Adrenal gland (tissue), 12 donors: ENCODE results near the gene FAM83B. TPM values are rescaled to one million over a fixed set of nuclear protein-coding genes. Genes with fewer than 3 reads are reported as not detected.

ENCODE experiments used
- DNase-seq, 7 donors: peaks; one replicate each; pipeline ENCODE4 v3.0.0-alpha.2; 2019 to 2020
- H3K27ac ChIP-seq, 5 donors: fragments of 200-600 bp; sonication (generic) in 4 of 5; 1 replicate in 3 of 5; 2 replicates in 2 of 5; pipeline versions ENCODE4 v1.5.1 to v1.8.0; 2016 to 2020; ENCODE audit warnings: mild to moderate bottlenecking in 1 of 5
- H3K27me3 ChIP-seq: fragments of 200-600 bp; 2 replicates; pipeline ENCODE4 v1.8.0; 2021
- H3K36me3 ChIP-seq, 2 donors: fragments of 200-600 bp; replicated peaks in 1 of 2; 1 replicate in 1 of 2; 2 replicates in 1 of 2; pipeline versions ENCODE4 v1.5.1 to v1.8.0; 2018 to 2022
- H3K4me1 ChIP-seq, 2 donors: fragments of 200-600 bp; replicated peaks in 1 of 2; 1 replicate in 1 of 2; 2 replicates in 1 of 2; pipeline versions ENCODE4 v1.5.1 to v1.8.0; 2018 to 2021
- H3K4me3 ChIP-seq, 4 donors: fragments of 200-600 bp; sonication (generic) in 3 of 4; one replicate each; pipeline ENCODE4 v1.5.1; 2016 to 2018
- H3K9me3 ChIP-seq, 3 donors: fragments of 200-600 bp; sonication (generic) in 1 of 3; replicated peaks in 1 of 3; 1 replicate in 2 of 3; 2 replicates in 1 of 3; pipeline versions ENCODE4 v1.5.1 to v1.8.0; 2016 to 2021
- CTCF ChIP-seq, 6 experiments: fragments of 450-650 bp in 4 of 6; fragments of 200-600 bp in 2 of 6; sonication (generic) in 1 of 6; IDR thresholded peaks; 1 replicate in 5 of 6; 2 replicates in 1 of 6; pipeline versions ENCODE4 v1.5.1 to v1.8.0; 2016 to 2021; ENCODE audit warnings: antibody characterized with exemption in 6 of 6, mild to moderate bottlenecking in 2 of 6, moderate library complexity in 1 of 6
- POLR2A ChIP-seq, 2 donors: fragments of 450-650 bp; IDR thresholded peaks; one replicate each; pipeline ENCODE4 v1.6.1; 2017; ENCODE audit warnings: antibody characterized with exemption in 2 of 2, mild to moderate bottlenecking in 2 of 2, moderate library complexity in 1 of 2
- WGBS, 4 donors: extraction: QIAGEN DNeasy Blood & Tissue Kit in 2 of 4; methylation state at CpG; one replicate each; pipeline versions ENCODE4 v1.1.5 to v1.1.7; 2013 to 2017; 5-methylcytosine and 5-hydroxymethylcytosine counted together
- intact Hi-C, 2 donors: fragments of 100-400 bp; cut with DNase I; formaldehyde crosslinking; loops; one replicate each; pipeline versions ENCODE4 v1.14.1 to v1.15.0; 2022 to 2023
- polyA plus RNA-seq, 3 donors: library from polyadenylated mRNA; stranded (reverse); fragments of 200-250 nt in 2 of 3; fragments of 350-450 nt in 1 of 3; fragmentation: Illumina TruSeq in 1 of 3; extraction: RNeasy Lipid Tissue Mini Kit (QIAGEN cat#74804) in 1 of 3; gene quantifications; one replicate each; pipeline ENCODE4 v1.2.3, GENCODE V29; 2013 to 2014
- total RNA-seq, 9 donors: library from RNA; depleted of rRNA in 4 of 9; stranded (reverse); fragments of >200 nt in 4 of 9; fragments of 120-200 nt in 1 of 9; fragmentation: NEBNext Ultra II Directional in 1 of 9; extraction: Animal tissue kit (Norgen Biotek cat#: 25700) in 1 of 9; gene quantifications; one replicate each; pipeline versions ENCODE4 v1.1.0 to v1.2.4, GENCODE V29; 2013 to 2023
- donor health status: healthy with polysubstance abuse.
- donor health status: Bipolar disorder and iron deficiency.
- donor health status: DM: yes; HTN: yes; CAD: no.
- donor health status: DM: no; HTN: no; CAD: no.
- donor health status: DM: no; HTN: no; CAD: no.
- donor health status: DM: yes; HTN: yes; CAD: no.

The FAM83B gene
- total and polyA plus RNA-seq, 12 donors, result not detected

- H3K9me3 ChIP-seq, result no peaks in the 10 kb centered on the region
- no peak for DNase-seq
- H3K4me3 ChIP-seq, result no peak overlapping the region
- no peaks in the 10 kb centered on the region for H3K4me1 ChIP-seq
- intact Hi-C loops, result no loop called here
- no peak overlapping the region for H3K27ac ChIP-seq
- no peaks in the 10 kb centered on the region for H3K27me3 ChIP-seq
- no peak for TF ChIP-seq POLR2A (IDR thresholded peaks at IDR 0.05)
- H3K36me3 ChIP-seq, result no peaks in the 10 kb centered on the region
Measured at GRCh38 chr6:54987633-54988290, 141.2 kb downstream of the FAM83B start.

- Histone ChIP-seq H3K4me3 (no peak overlapping the region), H3K4me1 (no peaks in the 10 kb centered on the region), H3K9me3 (no peaks in the 10 kb centered on the region), H3K36me3 (no peaks in the 10 kb centered on the region), H3K27me3 (no peaks in the 10 kb centered on the region), H3K27ac (no peak overlapping the region)
- TF ChIP-seq CTCF (IDR thresholded peaks at IDR 0.05) (no peak), POLR2A (IDR thresholded peaks at IDR 0.05) (no peak)
- no peak for DNase-seq
- intact Hi-C loops, result no loop called here
Measured at GRCh38 chr6:54988576-54988975, 142.0 kb downstream of the FAM83B start.

- H3K27ac ChIP-seq, result no peak overlapping the region
- H3K27me3 ChIP-seq, result no peaks in the 10 kb centered on the region
- intact Hi-C loops, result no loop called here
- no peaks in the 10 kb centered on the region for H3K9me3 ChIP-seq
- H3K36me3 ChIP-seq, result no peaks in the 10 kb centered on the region
- no peaks in the 10 kb centered on the region for H3K4me1 ChIP-seq
- 26 to 35% (median 30%) methylated on average over 3 of the region's 3 CpGs for WGBS, 4 donors
- TF ChIP-seq POLR2A (IDR thresholded peaks at IDR 0.05) (no peak), CTCF (IDR thresholded peaks at IDR 0.05) (no peak)
- no peak for DNase-seq
- H3K4me3 ChIP-seq, result no peak overlapping the region
Measured at GRCh38 chr6:54990001-54990400, 143.4 kb downstream of the FAM83B start.
